HEK293 (cell line): Measurements from ENCODE around the gene MYO1D.

Experiments
- CTCF ChIA-PET: fragments of 350-600 bp; formaldehyde crosslinking; extraction: SDS; loops from one replicate; lab custom pipeline; 2021; ENCODE audit warnings: antibody characterized with exemption; lab: Yijun Ruan, JAX
- POLR2A ChIA-PET: fragments of 300-600 bp; formaldehyde crosslinking; extraction: SDS; loops from one replicate; lab custom pipeline; 2020; ENCODE audit warnings: antibody characterized with exemption, inconsistent platforms; lab: Yijun Ruan, JAX
- H3K27ac ChIP-seq: fragments of 200-500 bp; sonication (Bioruptor generic); 2 replicates; pipeline ENCODE4 v1.5.1; 2014; ENCODE audit warnings: low read depth, low read length, control low read depth, inconsistent platforms; ENCODE audit errors: extremely low read depth
- H3K36me3 ChIP-seq, 2 experiments: fragments of 200-500 bp in 1 of 2; sonication (Bioruptor generic) in 1 of 2; 1 replicate in 1 of 2; 2 replicates in 1 of 2; pipeline ENCODE4 v1.5.1; 2014 to 2017; ENCODE audit warnings: inconsistent platforms in 2 of 2, low read length in 2 of 2; ENCODE audit not compliant: control insufficient read depth in 2 of 2, insufficient read depth in 1 of 2
- H3K4me1 ChIP-seq: fragments of 200-500 bp; sonication (Bioruptor generic); 2 replicates; pipeline ENCODE4 v1.5.1; 2014; ENCODE audit warnings: mild to moderate bottlenecking, low read length, inconsistent platforms; ENCODE audit not compliant: control insufficient read depth, insufficient read depth
- H3K4me3 ChIP-seq: 2 replicates; pipeline ENCODE4 v1.5.1; 2011; ENCODE audit warnings: low read depth, mild to moderate bottlenecking, control low read depth, low read length, moderate library complexity
- H3K9me3 ChIP-seq: fragments of 200-500 bp; sonication (Bioruptor generic); 2 replicates; pipeline ENCODE4 v1.5.1; 2014; ENCODE audit warnings: low read depth, low read length, inconsistent platforms; ENCODE audit not compliant: control insufficient read depth, insufficient read depth
- BCL11A ChIP-seq: fragments of 450-650 bp; formaldehyde crosslinking; IDR thresholded peaks from 2 replicates; pipeline ENCODE4 v1.5.1; 2016; ENCODE audit warnings: low read depth, missing biosample characterization, missing genetic modification characterization
- MEIS1 ChIP-seq: sonication (generic); formaldehyde crosslinking; IDR thresholded peaks from 2 replicates; pipeline ENCODE4 v1.8.1; 2022; ENCODE audit warnings: missing genetic modification reagents, mild to moderate bottlenecking, borderline replicate concordance
- PATZ1 ChIP-seq: fragments of 450-650 bp; formaldehyde crosslinking; IDR thresholded peaks from 2 replicates; pipeline ENCODE4 v1.5.1; 2016; ENCODE audit warnings: missing biosample characterization, missing genetic modification characterization
- RBAK ChIP-seq: fragments of 450-650 bp; formaldehyde crosslinking; IDR thresholded peaks from 2 replicates; pipeline ENCODE4 v1.5.1; 2016; ENCODE audit warnings: missing biosample characterization, missing genetic modification characterization
- YY2 ChIP-seq: fragments of 450-650 bp; formaldehyde crosslinking; IDR thresholded peaks from 2 replicates; pipeline ENCODE4 v1.5.1; 2016; ENCODE audit warnings: missing biosample characterization, missing genetic modification characterization
- ZBTB11 ChIP-seq: fragments of 450-650 bp; formaldehyde crosslinking; conservative IDR thresholded peaks from 2 replicates; pipeline ENCODE4 v1.5.1; 2016; ENCODE audit warnings: low read depth, missing biosample characterization, missing genetic modification characterization
- ZBTB7A ChIP-seq: fragments of 450-650 bp; formaldehyde crosslinking; IDR thresholded peaks from 2 replicates; pipeline ENCODE4 v1.5.1; 2016; ENCODE audit warnings: low read depth, missing biosample characterization, missing genetic modification characterization
- ZFP37 ChIP-seq: fragments of 450-650 bp; formaldehyde crosslinking; IDR thresholded peaks from 2 replicates; pipeline ENCODE4 v1.5.1; 2016; ENCODE audit warnings: missing biosample characterization, missing genetic modification characterization
- ZNF274 ChIP-seq, 2 experiments: fragments of 200-500 bp in 1 of 2; fragments of 450-650 bp in 1 of 2; sonication (Bioruptor generic) in 1 of 2; formaldehyde crosslinking in 1 of 2; IDR thresholded peaks; 2 replicates each; pipeline versions ENCODE4 v1.5.1 to v1.6.1; 2014 to 2016; ENCODE audit warnings: borderline replicate concordance in 1 of 2, inconsistent platforms in 1 of 2, low read length in 1 of 2, missing biosample characterization in 1 of 2, missing genetic modification characterization in 1 of 2
- ZNF302 ChIP-seq: fragments of 450-650 bp; formaldehyde crosslinking; IDR thresholded peaks from 2 replicates; pipeline ENCODE4 v1.5.1; 2016; ENCODE audit warnings: missing biosample characterization, missing genetic modification characterization, low read depth
- ZNF311 ChIP-seq: fragments of 450-650 bp; formaldehyde crosslinking; IDR thresholded peaks from 2 replicates; pipeline ENCODE4 v1.5.1; 2017; ENCODE audit warnings: missing biosample characterization, missing genetic modification characterization, borderline replicate concordance
- ZNF335 ChIP-seq: fragments of 450-650 bp; formaldehyde crosslinking; conservative IDR thresholded peaks from 2 replicates; pipeline ENCODE4 v1.5.1; 2016; ENCODE audit warnings: missing biosample characterization, missing genetic modification characterization
- ZNF350 ChIP-seq: fragments of 450-650 bp; formaldehyde crosslinking; IDR thresholded peaks from 2 replicates; pipeline ENCODE4 v1.5.0; 2017; ENCODE audit warnings: missing biosample characterization, mild to moderate bottlenecking, missing genetic modification characterization
- ZNF48 ChIP-seq: fragments of 450-650 bp; formaldehyde crosslinking; IDR thresholded peaks from 2 replicates; pipeline ENCODE4 v1.5.1; 2016; ENCODE audit warnings: missing biosample characterization, missing genetic modification characterization
- ZNF514 ChIP-seq: fragments of 450-650 bp; formaldehyde crosslinking; IDR thresholded peaks from 2 replicates; pipeline ENCODE4 v1.5.1; 2016; ENCODE audit warnings: missing biosample characterization, missing genetic modification characterization
- ZNF561 ChIP-seq: fragments of 450-650 bp; IDR thresholded peaks from 2 replicates; pipeline ENCODE4 v1.5.1; 2018; ENCODE audit warnings: missing biosample characterization, missing genetic modification characterization, borderline replicate concordance
- ZNF692 ChIP-seq: fragments of 450-650 bp; formaldehyde crosslinking; IDR thresholded peaks from 2 replicates; pipeline ENCODE4 v1.5.1; 2016; ENCODE audit warnings: missing biosample characterization, missing genetic modification characterization
- ZNF747 ChIP-seq: fragments of 450-650 bp; formaldehyde crosslinking; IDR thresholded peaks from 2 replicates; pipeline ENCODE4 v1.5.1; 2016; ENCODE audit warnings: missing biosample characterization, missing genetic modification characterization
- ZNF785 ChIP-seq: fragments of 450-650 bp; formaldehyde crosslinking; IDR thresholded peaks from 2 replicates; pipeline ENCODE4 v1.5.1; 2016; ENCODE audit warnings: missing biosample characterization, missing genetic modification characterization

MYO1D gene

GRCh38 chr17:32516450-32516849, 360.5 kb downstream of the MYO1D start:
- no peaks in the 10 kb centered on the region for H3K36me3 ChIP-seq
- POLR2A ChIA-PET: no interaction called here
- H3K9me3 ChIP-seq: no peaks in the 10 kb centered on the region
- TF ChIP-seq MEIS1 (no peak), ZNF350 (tag by site-specific recombination) (no peak)
- H3K4me1 ChIP-seq: peaks cover 21% of the 10 kb centered on the region
- no peak overlapping the region for H3K27ac ChIP-seq
- no peak overlapping the region for H3K4me3 ChIP-seq
- CTCF ChIA-PET: no interaction called here

GRCh38 chr17:32515677-32516383, 361.1 kb downstream of the MYO1D start:
- H3K9me3 ChIP-seq: no peaks in the 10 kb centered on the region
- H3K4me1 ChIP-seq: peaks cover 21% of the 10 kb centered on the region
- H3K36me3 ChIP-seq: no peaks in the 10 kb centered on the region
- ChIA-PET POLR2A (no interaction called here), CTCF (interaction anchor here (0.6 kb wide), 1 partner anchor 96 kb away, joined by 3 read pairs; no protein-coding TSS in a partner anchor)
- TF ChIP-seq PATZ1 (tag by site-specific recombination): no peak
- no peak for TF ChIP-seq ZNF561 (tag by site-specific recombination)
- no peak for TF ChIP-seq ZNF311 (tag by site-specific recombination)
- no peak for TF ChIP-seq ZNF48 (tag by site-specific recombination)
- TF ChIP-seq ZNF514 (tag by site-specific recombination): no peak
- TF ChIP-seq RBAK: no peak
- no peak for TF ChIP-seq ZNF692 (tag by site-specific recombination)
- TF ChIP-seq YY2 (tag by site-specific recombination): no peak
- TF ChIP-seq ZFP37 (tag by site-specific recombination): no peak
- no peak for TF ChIP-seq ZBTB7A (tag by site-specific recombination)
- TF ChIP-seq ZNF335 (tag by site-specific recombination): no peak
- no peak for TF ChIP-seq BCL11A (tag by site-specific recombination)
- TF ChIP-seq ZBTB11 (tag by site-specific recombination): no peak
- no peak for TF ChIP-seq ZNF274 (IDR thresholded peaks at IDR 0.05; ENCODE audit: low read length)
- TF ChIP-seq ZNF274 (tag by site-specific recombination; IDR thresholded peaks at IDR 0.05; ENCODE audit: borderline replicate concordance): no peak
- no peak for TF ChIP-seq ZNF785 (tag by site-specific recombination)
- no peak for TF ChIP-seq ZNF302 (tag by site-specific recombination)
- no peak for TF ChIP-seq ZNF747 (tag by site-specific recombination)
- no peak overlapping the region for H3K4me3 ChIP-seq
- no peak overlapping the region for H3K27ac ChIP-seq
